Retina (tissue), 1 donor: ENCODE data around the gene FOXP2.
A peak's percentile ranks its signal among the peaks of the same experiment; 100 is the strongest.
"Not testable (repeated sequence)": the region's sequence is repeated elsewhere in the genome, so short reads cannot be mapped to it uniquely, and the experiment has no call there.

ENCODE experiments used
- DNase-seq: peaks from one replicate; pipeline ENCODE4 v3.0.0-alpha.2; 2016

The FOXP2 gene

GRCh38 chr7:114422507-114423501 is 8.2 kb downstream of the FOXP2 start:
- DNase-seq, result peak; percentile 37

GRCh38 chr7:114426382-114426781 is 11.8 kb downstream of the FOXP2 start:
- no peak for DNase-seq

- DNase-seq, result no peak
Measured at GRCh38 chr7:114426824-114427223, 12.2 kb downstream of the FOXP2 start.

- no peak for DNase-seq
Measured at GRCh38 chr7:114428211-114428610, 13.6 kb downstream of the FOXP2 start.

GRCh38 chr7:114431189-114431588 is 16.6 kb downstream of the FOXP2 start:
- DNase-seq, result no peak

GRCh38 chr7:114432061-114432460 is 17.4 kb downstream of the FOXP2 start:
- DNase-seq, result no peak

- DNase-seq, result no peak
Measured at GRCh38 chr7:114432703-114433102, 18.1 kb downstream of the FOXP2 start.

GRCh38 chr7:114439581-114439980 is 25.0 kb downstream of the FOXP2 start:
- no peak for DNase-seq

GRCh38 chr7:114440927-114441326 is 26.3 kb downstream of the FOXP2 start:
- not testable (repeated sequence) for DNase-seq

GRCh38 chr7:114444196-114444595 is 29.6 kb downstream of the FOXP2 start:
- DNase-seq, result no peak

- DNase-seq, result no peak
Measured at GRCh38 chr7:114450431-114450830, 35.8 kb downstream of the FOXP2 start.

GRCh38 chr7:114459574-114459973 is 45.0 kb downstream of the FOXP2 start:
- DNase-seq, result no peak

- DNase-seq, result no peak
Measured at GRCh38 chr7:114460021-114460420, 45.4 kb downstream of the FOXP2 start.

- DNase-seq, result no peak
Measured at GRCh38 chr7:114466917-114467316, 52.3 kb downstream of the FOXP2 start.

GRCh38 chr7:114468844-114469243 is 54.2 kb downstream of the FOXP2 start:
- DNase-seq, result no peak

- no peak for DNase-seq
Measured at GRCh38 chr7:114472896-114473512, 58.4 kb downstream of the FOXP2 start.

GRCh38 chr7:114478384-114478783 is 63.8 kb downstream of the FOXP2 start:
- DNase-seq, result no peak

- DNase-seq, result no peak
Measured at GRCh38 chr7:114481999-114482398, 67.4 kb downstream of the FOXP2 start.

GRCh38 chr7:114484226-114484625 is 69.6 kb downstream of the FOXP2 start:
- no peak for DNase-seq

- DNase-seq, result no peak
Measured at GRCh38 chr7:114487174-114487573, 72.6 kb downstream of the FOXP2 start.

GRCh38 chr7:114488696-114489095 is 74.1 kb downstream of the FOXP2 start:
- DNase-seq, result no peak

- DNase-seq, result not testable (repeated sequence)
Measured at GRCh38 chr7:114497491-114497890, 82.9 kb downstream of the FOXP2 start.

GRCh38 chr7:114502454-114503254 is 88.0 kb downstream of the FOXP2 start:
- peak; percentile 3 for DNase-seq
